Fibroblast of peridontal ligament (primary cell): Measurements from ENCODE around the gene THTPA.

Source experiments
- DNase-seq: peaks from one replicate; pipeline ENCODE4 v3.0.0-alpha.2; 2010; ENCODE audit errors: extremely low read depth

Gene THTPA

GRCh38 chr14:23551266-23552028 is 4.6 kb upstream of the THTPA start, which contains the start of gene ZFHX2:
Gene ZFHX2 (minus strand): TSS chr14:23551765. CDS start chr14:23535325, 16,440 bp downstream.
- DNase-seq: peak; percentile 50

- no peak for DNase-seq
These were observed 564 bp upstream of the THTPA start for GRCh38 chr14:23555533-23555881.

GRCh38 chr14:23556700-23557440 is 799 bp downstream of the THTPA start:
- DNase-seq: no peak

- no peak for DNase-seq
These were observed 1.4 kb downstream of the THTPA start for GRCh38 chr14:23557521-23557920.

GRCh38 chr14:23557946-23558345 is 1.9 kb downstream of the THTPA start:
- no peak for DNase-seq

- no peak for DNase-seq
These were observed 2.4 kb downstream of the THTPA start for GRCh38 chr14:23558346-23559009.

- DNase-seq: peak; percentile 66
These were observed 3.2 kb downstream of the THTPA start for GRCh38 chr14:23559010-23559925.

- DNase-seq: no peak
These were observed 4.0 kb downstream of the THTPA start for GRCh38 chr14:23559926-23560520.

- no peak for DNase-seq
These were observed 5.2 kb downstream of the THTPA start for GRCh38 chr14:23561259-23561658.

- no peak for DNase-seq
These were observed 6.1 kb downstream of the THTPA start for GRCh38 chr14:23561873-23562821.

- peak; percentile 52 for DNase-seq
These were observed 6.9 kb downstream of the THTPA start for GRCh38 chr14:23562822-23563472.

GRCh38 chr14:23563473-23564180 is 7.6 kb downstream of the THTPA start:
- no peak for DNase-seq

- DNase-seq: no peak
These were observed 8.2 kb downstream of the THTPA start for GRCh38 chr14:23564181-23564812.

- DNase-seq: no peak
These were observed 8.8 kb downstream of the THTPA start for GRCh38 chr14:23564876-23565275.

- DNase-seq: no peak
These were observed 9.6 kb downstream of the THTPA start for GRCh38 chr14:23565626-23566025.

GRCh38 chr14:23566112-23566777 is 10.2 kb downstream of the THTPA start:
- DNase-seq: no peak

GRCh38 chr14:23566778-23567185 is 10.7 kb downstream of the THTPA start:
- DNase-seq: peak; percentile 36
